CD4-positive, alpha-beta T cell treated with Interleukin-2 at 100 ng/mL for 4 hours (primary cell): ENCODE measurements around the gene MMP17.

Experiments
- DNase-seq: peaks from one replicate; pipeline ENCODE4 v3.0.0-alpha.2; 2020; ENCODE audit warnings: low spot score

MMP17 gene

DNA sequence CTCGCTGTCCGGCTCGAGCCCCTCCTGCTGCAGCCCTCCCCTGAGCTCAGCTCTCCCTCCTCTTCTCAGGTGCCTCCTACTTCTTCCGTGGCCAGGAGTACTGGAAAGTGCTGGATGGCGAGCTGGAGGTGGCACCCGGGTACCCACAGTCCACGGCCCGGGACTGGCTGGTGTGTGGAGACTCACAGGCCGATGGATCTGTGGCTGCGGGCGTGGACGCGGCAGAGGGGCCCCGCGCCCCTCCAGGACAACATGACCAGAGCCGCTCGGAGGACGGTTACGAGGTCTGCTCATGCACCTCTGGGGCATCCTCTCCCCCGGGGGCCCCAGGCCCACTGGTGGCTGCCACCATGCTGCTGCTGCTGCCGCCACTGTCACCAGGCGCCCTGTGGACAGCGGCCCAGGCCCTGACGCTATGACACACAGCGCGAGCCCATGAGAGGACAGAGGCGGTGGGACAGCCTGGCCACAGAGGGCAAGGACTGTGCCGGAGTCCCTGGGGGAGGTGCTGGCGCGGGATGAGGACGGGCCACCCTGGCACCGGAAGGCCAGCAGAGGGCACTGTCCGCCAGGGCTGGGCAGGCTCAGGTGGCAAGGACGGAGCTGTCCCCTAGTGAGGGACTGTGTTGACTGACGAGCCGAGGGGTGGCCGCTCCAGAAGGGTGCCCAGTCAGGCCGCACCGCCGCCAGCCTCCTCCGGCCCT, 22.8 kb downstream of the MMP17 start:
- peak; percentile 29 for DNase-seq

DNA sequence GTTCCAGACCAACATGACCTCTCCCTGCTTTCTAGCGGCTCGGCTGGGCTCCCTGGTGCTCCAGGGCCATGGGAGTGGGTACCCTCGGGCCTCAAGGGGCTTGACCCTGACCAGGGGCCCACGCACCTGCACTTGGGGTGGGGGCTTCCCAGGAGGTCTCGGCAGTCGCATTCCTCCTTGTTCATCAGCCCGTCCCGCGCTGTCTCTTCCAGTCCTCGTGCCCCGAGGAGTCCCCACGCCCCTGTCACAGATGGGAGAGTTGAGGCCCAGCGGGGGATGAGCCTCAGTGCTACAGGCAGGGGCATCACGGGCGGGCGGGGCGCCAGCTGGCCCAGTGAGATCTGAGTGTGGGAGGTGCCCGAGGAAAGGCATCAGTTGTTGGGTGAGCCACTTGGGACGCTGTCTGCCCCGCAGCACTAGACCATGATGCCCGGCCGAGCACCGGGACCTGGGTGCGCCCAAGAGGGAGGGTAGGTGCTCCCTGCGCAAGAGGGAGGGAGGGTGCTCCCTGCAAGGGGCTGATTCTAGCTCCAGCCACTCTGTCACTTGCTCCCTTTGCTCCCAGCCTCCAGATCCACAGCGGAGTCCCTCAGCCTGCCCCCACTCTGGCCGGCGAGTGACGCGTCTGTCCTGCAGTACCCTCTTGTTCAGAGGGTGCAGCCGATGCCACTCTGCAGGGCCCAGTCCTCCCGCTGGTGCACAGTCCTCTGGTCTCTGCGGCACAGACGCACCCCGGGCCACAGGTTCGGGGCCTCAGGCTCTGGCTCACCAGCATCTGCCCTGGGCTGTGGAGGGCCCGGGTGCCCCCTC, 23.8 kb downstream of the MMP17 start:
- no peak for DNase-seq

DNA sequence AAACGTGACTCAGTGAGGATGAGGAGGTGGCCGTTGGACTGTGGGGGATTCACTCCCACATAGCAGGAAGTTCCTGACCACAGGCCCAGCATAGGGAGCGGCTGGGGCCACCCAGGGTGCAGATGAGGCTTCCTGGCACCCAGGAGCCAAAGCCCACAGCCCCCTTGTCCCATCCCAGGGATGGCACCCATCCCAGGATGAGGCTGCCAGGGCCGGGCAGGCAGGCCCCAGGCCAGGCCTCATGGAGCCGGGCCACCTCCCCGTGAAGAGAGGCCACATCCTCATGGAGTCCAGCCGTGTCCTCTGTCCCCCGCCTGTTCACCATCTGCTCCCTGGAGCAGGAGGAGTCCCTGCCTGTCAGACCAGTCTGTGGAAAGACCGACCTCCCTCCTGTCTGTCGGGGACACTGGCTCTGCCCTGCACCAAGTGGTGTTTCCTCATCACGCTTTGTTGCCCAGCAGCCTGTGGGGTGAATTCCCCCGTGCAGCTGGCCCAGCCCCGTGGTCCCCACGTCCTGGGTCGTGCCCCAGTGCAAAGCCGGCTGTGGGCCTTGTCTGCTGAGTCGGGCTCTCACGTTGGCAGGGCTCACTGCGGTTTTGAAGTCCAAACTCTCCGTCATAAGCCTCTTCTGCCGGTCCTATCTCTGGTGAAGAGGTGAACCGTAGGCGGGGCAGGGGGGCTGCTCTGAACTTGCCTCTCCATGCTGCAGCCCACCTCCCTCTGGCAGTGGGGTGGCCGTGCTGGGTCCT, 24.5 kb downstream of the MMP17 start:
- DNase-seq: no peak

DNA sequence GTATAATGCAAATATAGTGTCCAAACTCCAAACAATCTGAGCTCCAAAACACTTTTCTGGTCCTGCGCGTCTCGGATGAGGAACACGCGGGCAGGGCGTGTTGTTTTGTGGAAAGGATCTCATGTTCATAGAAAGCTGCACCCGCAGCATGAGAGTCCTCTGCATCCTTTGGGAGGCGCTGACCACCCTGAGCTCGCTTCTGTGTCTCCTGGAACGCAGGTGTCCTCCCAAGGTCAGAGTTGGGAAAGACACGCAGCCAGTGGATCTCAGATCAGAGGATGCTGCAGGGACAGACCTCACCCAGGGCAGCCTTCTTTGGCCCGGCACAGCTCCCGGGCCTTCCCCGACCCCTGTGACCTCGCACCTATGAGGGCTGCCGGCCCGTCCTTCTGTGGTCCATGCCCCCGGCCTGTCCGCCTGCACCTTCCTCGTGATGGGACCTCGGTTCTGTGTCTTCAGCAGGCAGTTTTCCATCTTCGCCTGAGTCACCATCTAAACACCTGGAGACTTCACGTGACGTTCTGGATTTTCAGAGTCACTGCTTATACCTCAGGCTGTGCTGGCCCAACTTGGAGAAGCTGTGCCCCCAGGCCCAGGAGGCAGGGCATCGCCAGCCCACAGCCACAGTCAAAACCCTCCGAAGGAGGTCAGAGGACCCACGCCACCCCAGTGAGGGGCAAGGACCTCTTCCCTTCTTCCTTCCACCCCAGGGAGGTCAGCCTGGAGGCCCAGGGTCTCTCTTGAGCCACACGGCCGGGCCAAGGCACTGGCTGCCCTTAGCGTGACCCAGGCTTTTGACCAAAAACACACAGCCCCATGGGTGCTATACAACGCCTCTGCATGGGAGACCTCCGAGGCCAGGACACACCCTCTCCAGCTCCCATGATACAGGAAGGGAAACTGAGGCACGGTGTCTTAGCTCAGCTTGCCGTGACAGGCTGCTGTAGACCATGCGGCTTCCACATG, 25.9 kb downstream of the MMP17 start:
- no peak for DNase-seq

DNA sequence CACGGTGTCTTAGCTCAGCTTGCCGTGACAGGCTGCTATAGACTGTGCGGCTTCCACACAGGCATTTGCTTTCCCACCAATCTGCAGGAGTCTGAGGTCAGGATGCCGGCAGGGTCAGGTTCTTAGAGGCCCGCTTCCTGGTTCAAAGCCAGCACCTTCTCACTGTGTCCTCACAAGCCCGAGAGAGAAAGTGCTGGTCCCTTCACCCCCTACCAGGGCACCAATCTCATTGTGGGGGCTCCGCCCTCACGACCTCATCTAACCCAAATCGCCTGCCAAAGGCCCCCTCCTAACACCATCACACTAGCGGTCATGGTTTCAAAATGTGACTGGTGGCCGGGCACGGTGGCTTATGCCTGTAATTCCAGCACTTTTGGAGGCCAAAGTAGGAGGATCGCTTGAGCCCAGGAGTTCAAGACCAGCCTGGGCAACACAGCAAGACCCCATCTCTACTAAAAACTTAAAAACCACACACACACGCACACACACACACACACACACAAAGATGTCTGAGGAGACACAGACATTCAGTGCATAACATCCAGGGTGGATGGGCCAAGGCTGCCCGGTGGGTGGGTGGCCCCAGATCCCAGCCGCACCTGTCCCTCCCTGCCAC, 26.8 kb downstream of the MMP17 start:
- no peak for DNase-seq

DNA sequence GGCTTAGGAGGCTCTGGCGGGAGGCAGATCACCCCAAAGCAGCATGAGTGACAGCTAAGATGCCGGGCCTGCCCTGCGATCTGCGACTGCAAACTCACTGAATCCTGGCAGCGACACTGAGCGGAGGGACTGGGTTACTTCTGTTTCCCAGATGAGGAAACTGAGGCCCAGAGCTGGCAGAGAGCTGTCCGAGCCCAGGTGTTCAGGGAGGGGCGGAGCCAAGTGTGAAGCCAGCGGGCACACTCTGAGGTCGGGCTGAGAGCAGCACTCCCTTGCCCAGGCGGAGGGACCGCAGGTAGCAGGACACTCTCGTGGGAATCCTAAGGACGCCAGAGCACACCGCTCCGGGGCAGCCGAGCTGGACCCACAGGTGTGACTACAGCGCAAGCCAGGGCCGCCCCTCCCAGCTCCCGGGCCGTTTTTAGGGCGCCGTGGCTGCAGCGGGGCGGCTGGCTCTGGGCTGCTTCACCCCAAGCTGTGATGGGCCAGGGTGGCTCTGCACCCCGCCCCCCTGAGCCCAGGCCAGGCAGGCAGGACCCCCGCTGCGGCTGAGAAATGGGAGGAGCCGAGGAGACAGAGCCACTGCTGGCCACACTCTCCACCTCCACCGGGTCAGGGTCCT, 27.4 kb downstream of the MMP17 start:
- no peak for DNase-seq

DNA sequence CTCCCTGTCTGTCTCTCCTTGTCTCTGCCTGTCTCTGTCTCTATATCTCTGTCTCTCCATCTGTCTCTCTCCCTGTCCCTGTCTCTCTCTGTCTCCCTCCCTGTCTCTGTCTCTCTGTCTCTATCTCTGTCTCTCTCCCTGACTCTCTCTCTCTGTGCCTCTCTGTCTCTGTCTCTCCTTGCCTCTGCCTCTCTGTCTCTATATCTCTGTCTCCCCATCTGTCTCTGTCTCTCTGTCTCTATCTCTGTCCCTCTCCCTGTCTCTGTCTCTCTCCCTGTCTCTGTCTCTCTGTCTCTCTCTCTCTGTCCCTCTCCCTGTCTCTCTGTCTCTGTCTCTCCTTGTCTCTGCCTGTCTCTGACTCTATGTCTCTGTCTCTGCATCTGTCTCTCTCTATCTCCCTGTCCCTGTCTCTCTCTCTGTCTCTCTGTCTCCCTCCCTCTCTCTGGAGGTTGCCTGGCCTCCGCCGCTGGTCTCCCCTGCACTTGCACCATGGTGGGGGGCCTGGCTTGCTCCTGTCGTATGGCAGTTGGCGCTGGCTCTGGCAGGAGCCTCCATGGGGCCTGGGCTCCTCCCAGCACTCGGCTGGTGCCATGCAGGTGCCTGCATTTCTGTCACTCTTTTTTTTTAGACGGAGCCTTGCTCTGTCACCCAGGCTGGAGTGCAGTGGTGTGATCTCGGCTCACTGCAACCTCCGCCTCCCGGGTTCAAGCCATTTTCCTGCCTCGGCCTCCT, 28.3 kb downstream of the MMP17 start:
- DNase-seq: no peak

DNA sequence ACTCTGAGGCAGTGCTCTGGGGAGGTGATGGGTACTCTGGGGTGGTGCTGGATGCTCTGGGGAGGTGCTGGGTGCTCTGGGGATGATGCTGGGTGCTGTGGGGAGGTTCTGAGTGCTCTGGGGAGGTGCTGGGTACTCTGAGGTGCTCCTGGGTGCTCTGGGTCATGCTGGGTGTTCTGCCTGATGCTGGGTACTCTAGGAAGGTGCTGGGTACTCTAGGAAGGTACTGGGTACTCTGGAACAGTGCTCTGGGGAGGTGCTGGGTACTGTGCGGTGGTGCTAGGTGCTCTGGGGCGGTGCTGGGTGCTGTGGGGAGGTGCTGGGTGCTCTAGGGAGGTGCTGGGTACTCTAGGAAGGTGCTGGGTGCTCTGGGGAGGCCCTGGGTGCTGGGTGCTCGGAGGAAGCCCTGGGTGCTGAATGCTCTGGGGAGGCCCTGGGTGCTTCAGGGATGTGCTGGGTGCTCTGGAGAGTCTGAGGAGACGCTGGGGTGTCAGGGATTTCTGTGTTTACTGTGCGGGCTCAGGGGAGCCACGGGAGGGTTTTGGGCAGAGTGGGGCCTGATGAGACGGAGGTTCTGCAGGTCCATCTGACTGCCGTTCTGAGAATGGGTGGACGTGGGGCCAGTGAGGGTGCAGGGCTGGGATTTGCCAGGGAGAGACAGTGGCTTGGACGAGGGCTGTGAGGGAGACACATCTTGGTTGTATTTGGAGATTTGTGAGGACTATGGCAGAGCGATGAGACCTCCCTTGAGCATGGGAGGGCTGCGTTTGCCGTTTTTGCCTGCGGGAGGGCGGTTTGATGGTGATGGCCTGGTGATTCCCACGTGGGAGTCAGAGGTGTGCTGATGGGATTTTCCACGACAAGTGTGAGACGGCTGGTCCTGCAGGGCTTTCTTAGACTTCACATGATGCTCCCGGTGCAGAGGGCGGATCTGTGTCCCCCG, 30.0 kb downstream of the MMP17 start:
- DNase-seq: no peak

DNA sequence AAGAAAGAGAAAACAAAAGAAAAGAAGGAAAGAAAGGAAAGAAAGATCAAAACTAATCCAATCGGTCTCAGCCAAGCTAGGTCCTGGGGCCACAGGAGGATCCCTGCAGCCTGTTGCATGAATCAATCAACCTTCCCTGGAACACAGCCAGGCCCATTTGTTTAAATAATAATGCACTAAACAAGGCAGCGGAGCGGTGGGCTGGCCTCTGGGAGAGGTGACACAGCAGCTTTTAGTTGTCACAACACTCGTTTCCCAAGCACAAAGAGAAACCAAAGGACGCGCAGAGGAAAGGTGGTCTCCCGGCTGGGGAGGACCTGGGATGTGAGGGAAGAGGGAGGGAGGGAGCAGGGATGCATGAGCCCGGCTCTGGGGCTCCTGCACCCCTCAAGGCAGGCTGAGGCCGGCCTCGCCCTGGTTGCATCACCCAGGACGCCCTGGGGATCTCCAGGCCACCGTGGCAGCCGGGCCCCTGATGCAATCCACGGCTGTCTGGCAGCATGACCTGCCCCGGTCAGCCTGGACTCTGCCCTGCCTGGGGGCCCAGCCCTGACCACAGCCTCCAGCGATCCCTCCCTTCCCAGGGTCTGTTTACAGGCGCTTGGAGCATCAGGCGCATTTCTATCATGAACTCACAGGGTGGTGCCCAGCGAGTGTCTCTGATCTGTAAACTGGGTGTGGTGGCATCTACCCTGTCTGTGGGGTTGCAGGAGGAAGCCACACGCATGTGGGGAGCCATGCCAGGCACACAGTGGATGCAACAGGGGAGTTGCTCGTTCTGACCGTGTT, 32.5 kb downstream of the MMP17 start:
- DNase-seq: peak; percentile 21

DNA sequence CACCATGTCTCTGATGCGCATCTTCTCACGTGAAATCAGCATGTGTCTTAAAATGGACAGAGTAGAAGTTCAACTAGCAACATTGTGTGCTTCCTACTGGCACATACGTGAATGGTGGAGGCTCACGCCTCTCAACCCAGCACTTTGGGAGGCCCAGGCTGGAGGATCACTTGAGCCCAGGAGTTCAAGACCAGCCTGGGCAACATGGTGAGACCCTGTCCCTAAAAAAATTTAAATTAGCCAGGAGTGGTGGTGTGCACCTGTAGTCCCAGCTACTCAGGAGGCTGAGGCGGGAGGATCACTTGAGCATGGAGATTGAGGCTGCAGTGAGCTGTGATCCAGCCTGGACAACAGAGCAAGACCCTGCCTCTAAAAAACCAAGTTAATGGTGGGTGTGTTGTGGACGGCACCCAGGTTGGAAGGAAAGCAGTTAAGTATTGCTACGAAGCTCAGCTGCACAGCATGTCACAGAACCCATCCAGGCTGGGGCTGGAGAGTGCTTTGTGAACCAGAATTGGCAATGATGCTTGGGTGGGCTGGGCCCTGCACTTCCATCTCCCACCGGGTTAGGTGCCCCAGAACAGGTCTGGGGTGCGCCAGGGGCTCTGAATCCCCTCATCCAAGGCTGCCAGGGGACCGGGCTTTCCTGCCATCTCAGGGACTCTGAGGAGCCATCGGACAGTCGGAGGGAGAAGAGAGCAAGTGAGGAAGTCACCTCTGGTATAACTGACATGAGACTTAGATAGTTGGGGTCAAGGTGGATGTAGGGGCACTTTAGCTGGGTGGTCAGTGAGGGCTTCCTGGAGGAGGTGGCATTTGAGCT, 33.3 kb downstream of the MMP17 start:
- DNase-seq: no peak

DNA sequence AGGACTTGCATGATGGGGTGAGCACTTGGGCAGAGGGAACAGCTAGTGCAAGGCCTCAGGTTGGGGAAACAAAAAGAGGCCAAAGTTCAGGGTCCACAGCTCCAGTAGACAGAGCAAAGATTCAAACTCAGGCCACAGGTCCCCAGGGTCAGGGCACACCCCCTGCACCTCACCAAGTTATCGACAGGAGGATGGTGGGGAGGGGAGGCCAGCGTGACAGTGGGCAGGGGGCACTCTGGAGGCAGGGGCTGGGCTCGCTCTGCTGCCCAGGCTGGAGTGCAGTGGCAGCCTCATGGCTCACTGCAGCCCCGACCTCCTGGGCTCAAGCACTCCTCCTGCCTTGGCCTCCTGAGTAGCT, 33.9 kb downstream of the MMP17 start:
- no peak for DNase-seq

DNA sequence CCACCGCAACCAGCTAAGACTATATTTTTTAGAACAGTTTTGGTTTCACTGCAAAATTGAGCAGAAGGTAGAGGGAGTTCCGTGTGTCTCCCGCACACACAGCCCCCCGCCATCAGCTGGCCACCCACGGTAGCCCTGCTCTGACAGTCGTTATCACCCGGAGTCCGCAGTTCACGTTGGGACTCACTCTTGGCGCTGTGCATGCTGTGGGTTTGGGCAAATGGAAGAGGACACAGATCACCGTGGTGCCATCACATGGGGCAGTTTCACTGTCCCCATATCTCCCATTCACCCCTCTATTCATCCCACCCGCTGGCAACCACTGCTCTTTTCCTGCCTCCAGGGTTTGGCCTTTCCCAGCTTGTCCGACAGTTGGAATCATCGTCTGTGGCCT, 34.4 kb downstream of the MMP17 start:
- DNase-seq: no peak

DNA sequence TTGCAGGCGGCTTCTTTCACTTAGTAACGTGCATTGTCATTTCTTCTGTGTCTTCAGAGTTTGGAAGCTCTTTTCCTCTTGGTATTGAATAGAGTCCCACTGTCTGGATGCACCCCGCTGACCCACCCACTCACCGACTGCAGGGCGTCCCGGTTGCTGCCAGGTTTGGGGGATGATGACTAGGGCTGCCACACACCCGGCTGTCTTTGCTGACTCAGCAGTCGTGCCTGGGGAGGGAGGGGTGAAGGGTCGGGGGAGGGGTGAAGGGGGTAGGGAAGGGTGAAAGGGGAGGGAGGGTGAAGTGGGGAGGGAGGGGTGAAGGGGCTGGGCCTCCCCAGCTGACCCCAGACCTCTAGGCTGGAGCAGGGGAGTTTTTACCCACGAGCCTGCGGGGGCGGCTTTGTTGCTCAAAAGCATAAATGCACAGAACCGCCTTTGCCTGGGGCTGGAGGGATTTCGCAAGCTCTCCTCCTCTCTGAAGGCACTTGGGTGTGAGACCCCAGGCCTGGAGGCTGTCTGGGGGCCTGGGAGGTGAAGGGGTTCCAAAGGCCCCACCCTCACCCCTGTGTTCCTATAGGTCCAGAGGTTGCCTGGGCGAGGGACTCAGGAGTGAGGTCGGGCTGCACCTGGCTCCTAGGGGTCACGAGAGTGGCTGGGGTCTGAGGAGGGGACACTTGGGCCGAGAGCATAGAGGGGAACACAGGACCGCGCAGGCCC, 35.0 kb downstream of the MMP17 start:
- DNase-seq: no peak

DNA sequence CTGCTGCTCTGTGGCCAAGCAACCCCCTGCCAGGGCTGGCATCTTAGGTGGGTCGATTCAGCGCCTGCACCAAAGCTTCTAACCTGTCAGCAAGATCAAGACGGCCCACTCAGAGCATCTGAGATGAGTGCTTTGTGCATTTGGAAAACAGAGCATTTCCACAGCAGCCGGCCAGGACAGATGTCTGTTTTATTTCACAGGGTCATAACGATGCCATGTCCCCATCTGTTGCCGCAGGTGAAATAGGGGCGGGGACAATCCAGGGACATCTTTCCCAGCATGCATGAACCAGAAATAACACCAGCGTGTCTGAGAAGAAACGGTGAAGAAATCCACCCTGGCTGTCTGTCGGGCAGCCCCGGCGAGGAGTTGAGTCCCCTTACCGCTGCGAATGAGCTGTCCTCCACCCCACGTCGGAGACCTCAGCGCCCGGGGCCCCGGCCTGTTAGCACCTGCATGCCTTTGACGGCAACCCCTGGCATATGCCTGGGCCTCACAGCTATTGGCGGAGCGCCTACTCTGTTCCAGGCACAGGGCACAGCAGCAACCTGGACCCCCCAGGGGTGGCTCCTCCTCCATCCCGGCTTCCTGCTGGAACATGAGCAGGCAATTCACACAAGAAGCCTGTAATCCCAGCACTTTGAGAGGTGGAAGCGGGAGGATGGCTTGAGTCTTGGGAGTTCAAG, 35.7 kb downstream of the MMP17 start:
- no peak for DNase-seq

DNA sequence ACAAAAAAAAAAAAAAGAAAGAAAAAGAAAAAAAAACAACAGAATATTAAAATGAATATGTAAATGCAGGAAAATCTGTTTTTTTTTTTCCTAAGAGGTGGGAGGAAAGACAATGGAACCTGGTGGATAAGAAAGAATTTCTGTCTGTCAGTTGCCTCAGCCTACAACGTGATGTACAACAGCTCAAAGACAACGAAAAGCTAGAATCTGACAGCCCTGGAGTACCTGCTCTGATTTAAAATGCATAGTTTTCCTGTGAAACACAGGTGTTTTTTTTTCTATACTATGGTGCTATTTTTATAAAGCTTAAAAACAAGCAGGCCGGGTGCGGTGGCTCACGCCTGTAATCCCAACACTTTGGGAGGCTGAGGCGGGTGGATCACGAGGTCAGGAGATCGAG, 36.3 kb downstream of the MMP17 start:
- no peak for DNase-seq
